ENCODE data around the gene SNRNP48. TPM values are rescaled to one million over a fixed set of nuclear protein-coding genes. Genes with fewer than 3 reads are reported as not detected.

The SNRNP48 gene
- total and polyA plus RNA-seq, 10 of the 15 experiments (the other 5 are each of a cell fraction or from before 2014, with no cell fraction given), result 3.2 to 14.4 (median 8.9) TPM

DNA sequence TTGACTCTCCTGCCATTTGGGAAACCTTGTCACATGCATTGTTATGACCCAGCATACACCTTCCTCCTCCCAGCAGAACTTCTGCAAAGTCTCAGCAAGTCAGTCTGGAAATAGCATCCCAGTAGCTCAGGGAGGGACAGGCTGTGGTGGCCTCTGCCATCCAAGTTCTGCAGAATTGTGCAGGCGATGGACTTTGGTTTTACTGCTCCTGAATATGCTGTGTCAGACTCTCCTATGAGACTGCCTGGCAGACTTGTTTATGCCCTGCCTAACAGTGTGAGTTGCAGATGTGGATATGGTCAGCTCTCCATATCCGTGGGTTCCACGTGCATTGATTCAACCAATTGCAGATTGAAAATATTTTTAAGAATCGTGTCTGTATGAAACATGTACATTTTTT lies 52.8 kb downstream of the SNRNP48 start:
- H3K36me3 ChIP-seq (ENCODE audit: control insufficient read depth in 2 of 2, insufficient read depth in 2 of 2, low read length in 1 of 2), result no peaks in the 10 kb centered on the region
- ATAC-seq (no peak), DNase-seq (ENCODE audit: low read depth, low spot score) (no peak), FAIRE-seq (no peak)
- BruUV-seq (replicated peaks), result no TSS peak
- POLR2A ChIA-PET, result no interaction called here
- CTCF ChIA-PET, result no interaction called here
- H3K9me3 ChIP-seq (replicated peaks; ENCODE audit: control insufficient read depth, insufficient read depth, low read length), result no peaks in the 10 kb centered on the region
- no peak overlapping the region for H3K9ac ChIP-seq (ENCODE audit: control insufficient read depth, insufficient read depth, low read length)
- no peaks in the 10 kb centered on the region for H3K27me3 ChIP-seq (replicated peaks in 1 of 2; ENCODE audit: control insufficient read depth in 2 of 2, insufficient read depth in 2 of 2, low read length in 1 of 2)
- in situ Hi-C loops (cut with MboI) (no loop called here), intact Hi-C loops (cut with micrococcal nuclease; ENCODE audit: unreplicated experiment) (no loop called here)
- 33% methylated on average over 4 of the region's 4 CpGs for WGBS (ENCODE audit: insufficient coverage, insufficient replicate concordance, low lambda C conversion rate, missing lambda C conversion rate)
- H3K4me3 ChIP-seq, result no peak overlapping the region
- H4K20me1 ChIP-seq (ENCODE audit: control insufficient read depth, insufficient read depth), result no peaks in the 10 kb centered on the region
- RAD21 ChIA-PET (ENCODE audit: unreplicated experiment), result no interaction called here
- no peak overlapping the region for H3K27ac ChIP-seq (ENCODE audit: control insufficient read depth, insufficient read depth)
- TF ChIP-seq ZNF622 (IDR thresholded peaks at IDR 0.05) (no peak), RB1 (IDR thresholded peaks at IDR 0.05; ENCODE audit: borderline replicate concordance) (no peak), TBL1XR1 (IDR thresholded peaks at IDR 0.05; ENCODE audit: low read depth, low read length) (no peak), ZZZ3 (IDR thresholded peaks at IDR 0.05; ENCODE audit: control insufficient read depth, insufficient read length, low read depth) (no peak), YBX1 (IDR thresholded peaks at IDR 0.05) (no peak)
- no peak overlapping the region for H3K4me2 ChIP-seq (ENCODE audit: control insufficient read depth, insufficient read depth)
- H3K4me1 ChIP-seq (ENCODE audit: control insufficient read depth, insufficient read depth, low read length), result peaks cover 5% of the 10 kb centered on the region
- H2AFZ ChIP-seq (ENCODE audit: control insufficient read depth, low read depth, low read length), result no peak overlapping the region
- SMC1A ChIA-PET (ENCODE audit: uncharacterized antibody, unreplicated experiment), result no interaction called here
- no peaks in the 10 kb centered on the region for H3K79me2 ChIP-seq (ENCODE audit: control insufficient read depth, insufficient read depth, low read length)

DNA sequence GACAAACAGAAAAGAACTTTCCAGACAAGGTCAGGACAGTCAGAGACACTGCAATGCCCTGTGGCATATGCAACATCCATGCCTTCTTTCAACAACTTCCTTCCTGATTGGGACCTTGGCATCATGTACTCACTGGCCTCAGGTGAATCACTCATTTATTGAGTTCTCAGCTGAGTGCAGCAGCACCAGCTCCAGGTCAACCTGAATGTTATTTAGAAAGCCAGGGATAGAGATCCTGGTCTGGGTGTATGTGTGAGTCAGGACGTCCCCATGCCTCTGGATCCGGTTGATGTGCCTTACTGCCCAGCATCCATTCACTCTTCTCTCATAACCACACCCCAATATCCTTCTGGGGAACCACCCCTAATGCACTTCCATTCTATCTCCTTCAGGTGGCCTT lies 54.4 kb downstream of the SNRNP48 start:
- ChIA-PET RAD21 (ENCODE audit: unreplicated experiment) (no interaction called here), POLR2A (interaction anchor here (0.6 kb wide), 1 partner anchor 200 kb away, joined by 3 read pairs; no protein-coding TSS in a partner anchor), SMC1A (ENCODE audit: uncharacterized antibody, unreplicated experiment) (no interaction called here), CTCF (interaction anchor here (0.6 kb wide), 1 partner anchor 374 kb away, joined by 3 read pairs; no protein-coding TSS in a partner anchor)
- H3K4me1 ChIP-seq (ENCODE audit: control insufficient read depth, insufficient read depth, low read length), result peaks cover 12% of the 10 kb centered on the region
- intact Hi-C loops (cut with micrococcal nuclease; ENCODE audit: unreplicated experiment), result no loop called here
- no peaks in the 10 kb centered on the region for H4K20me1 ChIP-seq (ENCODE audit: control insufficient read depth, insufficient read depth)
- H2AFZ ChIP-seq (ENCODE audit: control insufficient read depth, low read depth, low read length), result no peak overlapping the region
- BruUV-seq (replicated peaks), result no TSS peak
- in situ Hi-C loops (cut with MboI), result no loop called here
- H3K9ac ChIP-seq (ENCODE audit: control insufficient read depth, insufficient read depth, low read length), result no peak overlapping the region
- no peaks in the 10 kb centered on the region for H3K9me3 ChIP-seq (replicated peaks; ENCODE audit: control insufficient read depth, insufficient read depth, low read length)
- no peak overlapping the region for H3K4me2 ChIP-seq (ENCODE audit: control insufficient read depth, insufficient read depth)
- no peak overlapping the region for H3K27ac ChIP-seq (ENCODE audit: control insufficient read depth, insufficient read depth)
- DNase-seq (ENCODE audit: low read depth, low spot score) (no peak), ATAC-seq (no peak), FAIRE-seq (no peak)
- no peaks in the 10 kb centered on the region for H3K79me2 ChIP-seq (ENCODE audit: control insufficient read depth, insufficient read depth, low read length)
- TF ChIP-seq ZNF274 (IDR thresholded peaks at IDR 0.05; ENCODE audit: insufficient read depth, insufficient read length) (no peak), RUNX3 (IDR thresholded peaks at IDR 0.05; ENCODE audit: low read length) (no peak), SMAD1 (IDR thresholded peaks at IDR 0.05; ENCODE audit: low read depth, partially characterized antibody) (no peak), BHLHE40 (IDR thresholded peaks at IDR 0.05; ENCODE audit: borderline replicate concordance in 1 of 2, low read depth in 2 of 2, low read length in 1 of 2) (no peak), FOXM1 (IDR thresholded peaks at IDR 0.05; ENCODE audit: low read depth, low read length) (no peak), SRF (IDR thresholded peaks at IDR 0.05; ENCODE audit: low read depth in 2 of 2, low read length in 2 of 2) (no peak), NR2F1 (conservative IDR thresholded peaks at IDR 0.05) (no peak), RELA (IDR thresholded peaks at IDR 0.05; ENCODE audit: borderline replicate concordance, partially characterized antibody) (no peak), TBL1XR1 (IDR thresholded peaks at IDR 0.05; ENCODE audit: low read depth, low read length) (no peak), PML (IDR thresholded peaks at IDR 0.05; ENCODE audit: low read length) (no peak), NBN (IDR thresholded peaks at IDR 0.05) (no peak), SIX5 (IDR thresholded peaks at IDR 0.05; ENCODE audit: low read depth, low read length, severe bottlenecking) (no peak), MEF2B (IDR thresholded peaks at IDR 0.05; ENCODE audit: partially characterized antibody, poor library complexity, severe bottlenecking) (no peak), POU2F2 (IDR thresholded peaks at IDR 0.05; ENCODE audit: borderline replicate concordance, low read depth, low read length) (no peak)
- TF ChIP-seq, protein P1, sequence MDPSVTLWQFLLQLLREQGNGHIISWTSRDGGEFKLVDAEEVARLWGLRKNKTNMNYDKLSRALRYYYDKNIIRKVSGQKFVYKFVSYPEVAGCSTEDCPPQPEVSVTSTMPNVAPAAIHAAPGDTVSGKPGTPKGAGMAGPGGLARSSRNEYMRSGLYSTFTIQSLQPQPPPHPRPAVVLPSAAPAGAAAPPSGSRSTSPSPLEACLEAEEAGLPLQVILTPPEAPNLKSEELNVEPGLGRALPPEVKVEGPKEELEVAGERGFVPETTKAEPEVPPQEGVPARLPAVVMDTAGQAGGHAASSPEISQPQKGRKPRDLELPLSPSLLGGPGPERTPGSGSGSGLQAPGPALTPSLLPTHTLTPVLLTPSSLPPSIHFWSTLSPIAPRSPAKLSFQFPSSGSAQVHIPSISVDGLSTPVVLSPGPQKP (IDR thresholded peaks at IDR 0.05; ENCODE audit: low read depth, low read length), result no peak
- H3K36me3 ChIP-seq (ENCODE audit: control insufficient read depth in 2 of 2, insufficient read depth in 2 of 2, low read length in 1 of 2), result no peaks in the 10 kb centered on the region
- no peak overlapping the region for H3K4me3 ChIP-seq
- H3K27me3 ChIP-seq (replicated peaks in 1 of 2; ENCODE audit: control insufficient read depth in 2 of 2, insufficient read depth in 2 of 2, low read length in 1 of 2), result no peaks in the 10 kb centered on the region
- WGBS (ENCODE audit: insufficient coverage, insufficient replicate concordance, low lambda C conversion rate, missing lambda C conversion rate), result 19% methylated on average over 2 of the region's 2 CpGs
